T-cell (primary cell): ENCODE data around the gene THBS4. TPM values are rescaled to one million over a fixed set of nuclear protein-coding genes. Genes with fewer than 3 reads are reported as not detected.

Source experiments
- ATAC-seq, 4 experiments: fragments of 200-7000 bp in 3 of 4; fragments of 150-1000 bp in 1 of 4; cut with Tn5 transposase; replicated peaks in 1 of 4; 1 replicate in 3 of 4; 2 replicates in 1 of 4; pipeline ENCODE4 v1.10.0; 2021; ENCODE audit warnings: moderate library complexity in 3 of 4, mild to moderate bottlenecking in 2 of 4, moderate number of reproducible peaks in 1 of 4
- CTCF ChIA-PET, 2 donors: fragments of 300-600 bp; sonication (Branson Sonifier 250); formaldehyde crosslinking; loops; one replicate each; lab custom pipeline; 2022; ENCODE audit warnings: antibody characterized with exemption in 2 of 2; lab: Charles Lee
- POLR2A ChIA-PET, 2 donors: fragments of 300-600 bp; sonication (Branson Sonifier 250); formaldehyde crosslinking; loops; one replicate each; lab custom pipeline; 2022; ENCODE audit warnings: antibody characterized with exemption in 2 of 2; lab: Charles Lee
- DNase-seq, 35 experiments: peaks; one replicate each; pipeline versions ENCODE4 v3.0.0 to v3.0.0-alpha.2; 2013 to 2023
- H3K27ac ChIP-seq: one replicate; pipeline ENCODE4 v1.5.1; 2013; ENCODE audit warnings: low read length
- H3K27me3 ChIP-seq, 2 experiments: replicated peaks in 1 of 2; 1 replicate in 1 of 2; 2 replicates in 1 of 2; pipeline versions ENCODE4 v1.6.1 to v1.7.0; 2013; ENCODE audit warnings: low read length in 1 of 2, mixed read lengths in 1 of 2; ENCODE audit not compliant: control insufficient read depth in 2 of 2, insufficient read depth in 2 of 2; ENCODE audit errors: extremely low read depth in 1 of 2
- H3K36me3 ChIP-seq, 2 donors: 1 replicate in 1 of 2; 2 replicates in 1 of 2; pipeline versions ENCODE4 v1.6.1 to v1.7.0; 2013; ENCODE audit warnings: low read length in 1 of 2; ENCODE audit not compliant: control insufficient read depth in 2 of 2, insufficient read depth in 1 of 2; ENCODE audit errors: extremely low read depth in 1 of 2
- H3K4me1 ChIP-seq, 2 experiments: 1 replicate in 1 of 2; 2 replicates in 1 of 2; pipeline versions ENCODE4 v1.6.1 to v1.7.0; 2013; ENCODE audit warnings: low read length in 2 of 2, mixed read lengths in 1 of 2; ENCODE audit not compliant: insufficient read depth in 2 of 2, control insufficient read depth in 1 of 2; ENCODE audit errors: extremely low read depth in 1 of 2
- H3K4me3 ChIP-seq, 2 donors: 1 replicate in 1 of 2; 2 replicates in 1 of 2; pipeline versions ENCODE4 v1.5.1 to v1.7.0; 2013; ENCODE audit warnings: mild to moderate bottlenecking in 2 of 2, low read length in 1 of 2, moderate library complexity in 1 of 2; ENCODE audit not compliant: control insufficient read depth in 1 of 2; ENCODE audit errors: extremely low read depth in 1 of 2
- H3K9me3 ChIP-seq: 2 replicates; pipeline ENCODE4 v1.7.0; 2013
- H3K27ac Mint-ChIP-seq, 2 donors: one replicate each; pipeline ENCODE4 v1.8.0; 2020 to 2021; ENCODE audit warnings: mild to moderate bottlenecking in 2 of 2, mixed read lengths in 2 of 2
- H3K27me3 Mint-ChIP-seq, 2 donors: one replicate each; pipeline ENCODE4 v1.8.0; 2021 to 2022; ENCODE audit warnings: mixed read lengths in 2 of 2
- H3K36me3 Mint-ChIP-seq: one replicate; pipeline ENCODE4 v1.8.0; 2021; ENCODE audit warnings: mixed read lengths
- H3K4me1 Mint-ChIP-seq, 3 donors: one replicate each; pipeline ENCODE4 v1.8.0; 2020 to 2022; ENCODE audit warnings: mixed read lengths in 3 of 3, mild to moderate bottlenecking in 1 of 3
- H3K4me3 Mint-ChIP-seq, 3 donors: one replicate each; pipeline ENCODE4 v1.8.0; 2020 to 2022; ENCODE audit warnings: mild to moderate bottlenecking in 3 of 3, mixed read lengths in 3 of 3, moderate library complexity in 3 of 3
- H3K9me3 Mint-ChIP-seq, 3 donors: one replicate each; pipeline ENCODE4 v1.8.0; 2020 to 2022; ENCODE audit warnings: mixed read lengths in 3 of 3
- WGBS: methylation state at CpG from one replicate; pipeline ENCODE4 v1.1.5; 2013; ENCODE audit warnings: missing lambda C conversion rate; ENCODE audit not compliant: insufficient coverage; 5-methylcytosine and 5-hydroxymethylcytosine counted together
- total RNA-seq, 35 experiments: library from RNA in 6 of 35; stranded (reverse) in 6 of 35; fragments of 120-200 nt in 1 of 35; gene quantifications; one replicate each; pipeline versions ENCODE4 v1.2.1 to v1.2.4 and lab custom pipeline; 2013 to 2026

THBS4 gene
- total RNA-seq, 5 donors from 2014 or later (not counting 1 experiment from before 2014, with no cell fraction given) = 0.15 to 1.1 (median 0.53) TPM

GRCh38 chr5:80094236-80094738, 59.1 kb downstream of the THBS4 start:
- Histone ChIP-seq H3K4me1 (peaks cover 11 to 23% of the 10 kb centered on the region in 2 experiments), H3K36me3 (no peaks in the 10 kb centered on the region), H3K9me3 (no peaks in the 10 kb centered on the region), H3K27ac (no peak overlapping the region), H3K27me3 (no peaks in the 10 kb centered on the region), H3K4me3 (no peak overlapping the region)
- DNase-seq (no peak), ATAC-seq (no peak)
- peaks cover 29 to 45% (median 31%) of the 10 kb centered on the region in 3 donors for H3K4me1 Mint-ChIP-seq
- peaks cover 35% of the 10 kb centered on the region for H3K36me3 Mint-ChIP-seq
- CTCF ChIA-PET = interaction anchor here (0.5 to 1.2 kb wide), 6 partner anchors 11 to 216 kb away, joined by 3 to 11 read pairs (median 4); no protein-coding TSS in a partner anchor
- H3K27me3 Mint-ChIP-seq = no peaks in the 10 kb centered on the region
- H3K4me3 Mint-ChIP-seq = no peak overlapping the region
- POLR2A ChIA-PET = interaction anchor here in 1 of 2 donors (0.5 kb wide), 1 partner anchor 162 kb away, joined by 6 read pairs; no protein-coding TSS in a partner anchor
- H3K9me3 Mint-ChIP-seq = no peaks in the 10 kb centered on the region
- WGBS = 88% methylated on average over 1 of the region's 5 CpGs
- H3K27ac Mint-ChIP-seq = peak overlapping the region; percentile 36 to 94

DNA sequence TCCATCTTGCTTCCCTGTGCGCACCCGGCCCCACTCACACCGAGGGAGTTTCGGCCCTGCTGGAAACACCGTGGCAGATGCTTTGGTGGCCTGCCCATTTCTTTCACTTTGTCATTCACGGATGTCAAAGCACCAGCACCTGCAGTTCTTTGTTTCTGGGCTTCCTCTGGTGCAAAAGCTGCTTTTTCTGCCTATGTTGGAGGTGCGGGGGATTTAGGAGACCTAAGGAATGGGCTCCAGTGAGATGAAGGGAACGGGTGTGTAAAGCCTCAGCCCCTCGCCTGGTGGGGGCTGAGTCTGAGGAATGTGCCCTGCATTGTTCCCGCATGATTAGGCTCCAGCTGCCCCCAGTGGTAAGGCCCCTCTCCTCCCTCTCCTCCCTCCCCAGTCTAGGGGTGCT, 62.3 kb downstream of the THBS4 start:
- Mint-ChIP-seq H3K4me1 (peaks cover 31 to 51% (median 32%) of the 10 kb centered on the region in 3 donors), H3K27me3 (no peaks in the 10 kb centered on the region), H3K36me3 (peaks cover 27% of the 10 kb centered on the region), H3K9me3 (no peaks in the 10 kb centered on the region), H3K4me3 (peak overlapping the region in 1 of 3 donors; percentile 27), H3K27ac (peak overlapping the region; percentile 58 to 63)
- DNase-seq (no peak), ATAC-seq (no peak)
- CTCF ChIA-PET = interaction anchor here (0.5 to 1.9 kb wide), 4 partner anchors 47 to 539 kb away, joined by 4 to 9 read pairs (median 6); no protein-coding TSS in a partner anchor
- Histone ChIP-seq H3K4me3 (no peak overlapping the region), H3K27ac (no peak overlapping the region), H3K27me3 (no peaks in the 10 kb centered on the region), H3K4me1 (peaks cover 7 to 14% of the 10 kb centered on the region in 2 experiments), H3K9me3 (no peaks in the 10 kb centered on the region), H3K36me3 (no peaks in the 10 kb centered on the region)
- WGBS = 84% methylated on average over 7 of the region's 10 CpGs
- POLR2A ChIA-PET = no interaction called here

- POLR2A ChIA-PET = interaction anchor here in 1 of 2 donors (0.6 kb wide), 1 partner anchor 171 kb away, joined by 6 read pairs; no protein-coding TSS in a partner anchor
- H3K4me3 Mint-ChIP-seq = peak overlapping the region in 1 of 3 donors; percentile 48
- Histone ChIP-seq H3K27me3 (no peaks in the 10 kb centered on the region), H3K27ac (no peak overlapping the region), H3K9me3 (no peaks in the 10 kb centered on the region), H3K36me3 (no peaks in the 10 kb centered on the region), H3K4me1 (peaks cover 10 to 21% of the 10 kb centered on the region in 2 experiments), H3K4me3 (no peak overlapping the region)
- peaks cover 41 to 67% (median 46%) of the 10 kb centered on the region in 3 donors for H3K4me1 Mint-ChIP-seq
- no peak overlapping the region for H3K27ac Mint-ChIP-seq
- CTCF ChIA-PET = interaction anchor here (0.7 to 0.9 kb wide), 2 partner anchors 203 to 205 kb away, joined by 4 read pairs; no protein-coding TSS in a partner anchor
- ATAC-seq = no peak
- peaks cover 22% of the 10 kb centered on the region for H3K36me3 Mint-ChIP-seq
- H3K27me3 Mint-ChIP-seq = no peaks in the 10 kb centered on the region
- no peaks in the 10 kb centered on the region for H3K9me3 Mint-ChIP-seq
- DNase-seq = no peak
Measured at GRCh38 chr5:80101993-80102392, 66.8 kb downstream of the THBS4 start.

- Mint-ChIP-seq H3K36me3 (peaks cover 13% of the 10 kb centered on the region), H3K4me3 (peak overlapping the region in 1 of 3 donors; percentile 48), H3K9me3 (no peaks in the 10 kb centered on the region), H3K27me3 (no peaks in the 10 kb centered on the region), H3K27ac (peak overlapping the region in 1 of 2 donors; percentile 79), H3K4me1 (peaks cover 46 to 74% (median 48%) of the 10 kb centered on the region in 3 donors)
- H3K9me3 ChIP-seq = no peaks in the 10 kb centered on the region
- peaks cover 10 to 21% of the 10 kb centered on the region in 2 experiments for H3K4me1 ChIP-seq
- H3K36me3 ChIP-seq = no peaks in the 10 kb centered on the region
- no peaks in the 10 kb centered on the region for H3K27me3 ChIP-seq
- DNase-seq (no peak), ATAC-seq (peak in 3 of 4 experiments; percentile 42 to 54 (median 50))
- POLR2A ChIA-PET = no interaction called here
- H3K27ac ChIP-seq = no peak overlapping the region
- WGBS = 94% methylated on average over 2 of the region's 6 CpGs
- no peak overlapping the region for H3K4me3 ChIP-seq
- CTCF ChIA-PET = interaction anchor here (0.6 to 1.2 kb wide), 7 partner anchors 12 to 204 kb away, joined by 3 to 4 read pairs (median 3); no protein-coding TSS in a partner anchor
Measured at GRCh38 chr5:80103371-80103770, 68.2 kb downstream of the THBS4 start.

DNA sequence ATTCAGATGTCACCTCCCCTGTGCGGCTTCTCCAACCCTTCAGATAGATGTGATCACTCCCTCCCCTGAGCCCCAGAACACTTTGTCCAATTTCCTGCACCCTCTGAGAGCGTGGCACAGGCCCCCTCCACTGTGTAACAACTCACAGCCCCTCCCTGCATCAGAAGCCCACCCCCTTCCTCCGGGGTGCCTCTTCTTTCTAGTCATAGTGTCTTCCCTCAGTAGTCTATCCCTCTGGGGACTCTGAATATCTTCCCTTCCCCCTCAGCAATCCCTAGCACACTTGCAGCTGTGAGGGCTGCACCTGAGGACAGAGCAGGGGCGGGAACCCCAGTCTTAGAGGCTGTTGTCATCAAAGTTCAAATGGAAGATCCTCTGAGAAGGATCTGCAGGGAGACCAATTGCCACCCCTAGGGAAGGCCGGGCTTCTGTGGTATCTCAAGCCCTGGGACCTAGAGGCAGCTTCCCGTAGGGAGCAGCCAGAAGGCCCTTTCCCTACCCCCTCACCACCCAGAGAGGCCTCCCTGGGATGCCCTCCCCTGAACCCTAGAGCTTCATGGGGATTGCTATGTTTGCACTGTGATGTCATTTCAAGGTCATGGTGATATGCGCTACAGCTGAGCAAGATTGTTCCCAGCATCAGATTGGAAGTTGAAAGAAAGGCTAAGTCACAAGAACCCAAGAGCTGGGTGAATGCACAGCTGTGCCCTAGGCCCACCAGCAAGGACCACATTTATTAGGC, 70.7 kb downstream of the THBS4 start:
- H3K9me3 ChIP-seq = no peaks in the 10 kb centered on the region
- H3K4me3 ChIP-seq = no peak overlapping the region
- 90% methylated on average over 6 of the region's 7 CpGs for WGBS
- Mint-ChIP-seq H3K27me3 (no peaks in the 10 kb centered on the region), H3K4me1 (peaks cover 54 to 84% (median 58%) of the 10 kb centered on the region in 3 donors), H3K36me3 (peaks cover 12% of the 10 kb centered on the region), H3K27ac (peak overlapping the region in 1 of 2 donors; percentile 16), H3K4me3 (no peak overlapping the region), H3K9me3 (no peaks in the 10 kb centered on the region)
- H3K36me3 ChIP-seq = no peaks in the 10 kb centered on the region
- no peaks in the 10 kb centered on the region for H3K27me3 ChIP-seq
- POLR2A ChIA-PET = interaction anchor here in 1 of 2 donors (0.6 kb wide), 1 partner anchor 99 kb away, joined by 3 read pairs; no protein-coding TSS in a partner anchor
- ATAC-seq = no peak
- peaks cover 10 to 21% of the 10 kb centered on the region in 2 experiments for H3K4me1 ChIP-seq
- no peak overlapping the region for H3K27ac ChIP-seq
- peak in 1 of 35 experiments; percentile 42 for DNase-seq
- CTCF ChIA-PET = interaction anchor here in 1 of 2 donors (0.6 to 0.9 kb wide), 2 partner anchors 9 to 11 kb away, joined by 3 read pairs; no protein-coding TSS in a partner anchor

DNA sequence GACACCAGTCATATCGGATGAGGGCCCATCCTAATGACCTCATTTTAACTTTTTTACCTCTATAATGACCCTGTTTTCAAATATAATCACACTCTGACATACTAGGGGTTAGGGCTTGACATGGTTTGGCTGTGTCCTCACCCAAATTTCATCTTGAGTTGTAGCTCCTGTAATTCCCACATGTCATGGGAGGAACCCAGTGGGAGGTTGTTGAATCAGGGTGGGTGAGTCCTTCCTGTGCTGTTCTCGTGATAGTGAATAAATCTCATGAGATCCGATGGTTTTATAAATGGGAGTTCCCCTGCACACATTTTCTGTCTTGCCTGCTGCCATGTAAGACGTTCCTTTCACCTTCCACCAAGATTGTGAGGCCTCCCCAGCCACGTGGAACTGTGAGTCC, 71.8 kb downstream of the THBS4 start:
- H3K27me3 ChIP-seq = no peaks in the 10 kb centered on the region
- CTCF ChIA-PET = interaction anchor here in 1 of 2 donors (0.9 kb wide), 1 partner anchor 10 kb away, joined by 3 read pairs; no protein-coding TSS in a partner anchor
- H3K36me3 ChIP-seq = no peaks in the 10 kb centered on the region
- H3K27ac Mint-ChIP-seq = peak overlapping the region in 1 of 2 donors; percentile 44
- H3K27me3 Mint-ChIP-seq = no peaks in the 10 kb centered on the region
- peaks cover 20% of the 10 kb centered on the region for H3K36me3 Mint-ChIP-seq
- H3K9me3 Mint-ChIP-seq = no peaks in the 10 kb centered on the region
- no peak overlapping the region for H3K4me3 ChIP-seq
- peaks cover 10 to 21% of the 10 kb centered on the region in 2 experiments for H3K4me1 ChIP-seq
- no peak overlapping the region for H3K4me3 Mint-ChIP-seq
- peaks cover 49 to 81% (median 54%) of the 10 kb centered on the region in 3 donors for H3K4me1 Mint-ChIP-seq
- WGBS = 30% methylated on average over 2 of the region's 5 CpGs
- ATAC-seq = no peak
- no peak for DNase-seq
- no peak overlapping the region for H3K27ac ChIP-seq
- H3K9me3 ChIP-seq = no peaks in the 10 kb centered on the region
- POLR2A ChIA-PET = no interaction called here
